ENCODE results near the gene CISD3.

- TF ChIP-seq NFIC (IDR thresholded peaks at IDR 0.05; ENCODE audit: low read depth, low read length) = no peak
- TF ChIP-seq, protein P1, sequence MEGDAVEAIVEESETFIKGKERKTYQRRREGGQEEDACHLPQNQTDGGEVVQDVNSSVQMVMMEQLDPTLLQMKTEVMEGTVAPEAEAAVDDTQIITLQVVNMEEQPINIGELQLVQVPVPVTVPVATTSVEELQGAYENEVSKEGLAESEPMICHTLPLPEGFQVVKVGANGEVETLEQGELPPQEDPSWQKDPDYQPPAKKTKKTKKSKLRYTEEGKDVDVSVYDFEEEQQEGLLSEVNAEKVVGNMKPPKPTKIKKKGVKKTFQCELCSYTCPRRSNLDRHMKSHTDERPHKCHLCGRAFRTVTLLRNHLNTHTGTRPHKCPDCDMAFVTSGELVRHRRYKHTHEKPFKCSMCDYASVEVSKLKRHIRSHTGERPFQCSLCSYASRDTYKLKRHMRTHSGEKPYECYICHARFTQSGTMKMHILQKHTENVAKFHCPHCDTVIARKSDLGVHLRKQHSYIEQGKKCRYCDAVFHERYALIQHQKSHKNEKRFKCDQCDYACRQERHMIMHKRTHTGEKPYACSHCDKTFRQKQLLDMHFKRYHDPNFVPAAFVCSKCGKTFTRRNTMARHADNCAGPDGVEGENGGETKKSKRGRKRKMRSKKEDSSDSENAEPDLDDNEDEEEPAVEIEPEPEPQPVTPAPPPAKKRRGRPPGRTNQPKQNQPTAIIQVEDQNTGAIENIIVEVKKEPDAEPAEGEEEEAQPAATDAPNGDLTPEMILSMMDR (IDR thresholded peaks at IDR 0.05 in 2 of 3, conservative IDR thresholded peaks at IDR 0.05 in 1 of 3; ENCODE audit: control insufficient read depth in 2 of 3, extremely low read depth in 1 of 3, insufficient read depth in 1 of 3, low read depth in 3 of 3, low read length in 3 of 3) = no peak
Measured at GRCh38 chr17:38783227-38783626, 53.1 kb downstream of the CISD3 start.

Measured in GM12878 (cell line).